HG03432 (cell line): ENCODE results near the gene TRAF4.
"Not testable (repeated sequence)": the region's sequence is repeated elsewhere in the genome, so short reads cannot be mapped to it uniquely, and the experiment has no call there.

Experiments
- ATAC-seq: cut with Tn5 transposase; IDR thresholded peaks from one replicate; pipeline ENCODE4 v1.9.1; 2021; ENCODE audit warnings: mild to moderate bottlenecking, moderate library complexity; ENCODE audit not compliant: unreplicated experiment

Gene TRAF4

GRCh38 chr17:28726627-28727491 is 17.0 kb upstream of the TRAF4 start:
- peak; percentile 40 for ATAC-seq

- ATAC-seq, result peak; percentile 46
Measured at GRCh38 chr17:28728364-28729200, 15.2 kb upstream of the TRAF4 start, which contains the start of gene NEK8. NEK8 (plus strand) TSS chr17:28728788; CDS start chr17:28728814, 26 bp downstream.

GRCh38 chr17:28729950-28730330 is 13.9 kb upstream of the TRAF4 start:
- ATAC-seq, result no peak

- no peak for ATAC-seq
Measured at GRCh38 chr17:28733346-28733745, 10.5 kb upstream of the TRAF4 start.

- ATAC-seq, result no peak
Measured at GRCh38 chr17:28734712-28735241, 9.0 kb upstream of the TRAF4 start.

- ATAC-seq, result no peak
Measured at GRCh38 chr17:28735242-28735722, 8.5 kb upstream of the TRAF4 start.

GRCh38 chr17:28735913-28736769 is 7.7 kb upstream of the TRAF4 start:
- not testable (repeated sequence) for ATAC-seq

GRCh38 chr17:28737316-28737715 is 6.5 kb upstream of the TRAF4 start:
- no peak for ATAC-seq

GRCh38 chr17:28737770-28738679 is 5.8 kb upstream of the TRAF4 start:
- peak; percentile 63 for ATAC-seq

- no peak for ATAC-seq
Measured at GRCh38 chr17:28738680-28739384, 5.0 kb upstream of the TRAF4 start.

GRCh38 chr17:28740406-28741357 is 3.1 kb upstream of the TRAF4 start:
- no peak for ATAC-seq

- no peak for ATAC-seq
Measured at GRCh38 chr17:28741358-28742349, 2.2 kb upstream of the TRAF4 start.

- peak; percentile 28 for ATAC-seq
Measured at GRCh38 chr17:28744104-28744971, 527 bp downstream of the TRAF4 start.

- ATAC-seq, result no peak
Measured at GRCh38 chr17:28744972-28745785, 1.4 kb downstream of the TRAF4 start.
